Activated naive CD4-positive, alpha-beta T cell treated with Interleukin-2 at 50 U/mL for 16 hours (primary cell): Measurements from ENCODE around the gene PRKRIP1.
"Not testable (repeated sequence)": the region's sequence is repeated elsewhere in the genome, so short reads cannot be mapped to it uniquely, and the experiment has no call there.

Experiments used
- DNase-seq: peaks from one replicate; pipeline ENCODE4 v3.0.0-alpha.2; 2020

The PRKRIP1 gene

DNA sequence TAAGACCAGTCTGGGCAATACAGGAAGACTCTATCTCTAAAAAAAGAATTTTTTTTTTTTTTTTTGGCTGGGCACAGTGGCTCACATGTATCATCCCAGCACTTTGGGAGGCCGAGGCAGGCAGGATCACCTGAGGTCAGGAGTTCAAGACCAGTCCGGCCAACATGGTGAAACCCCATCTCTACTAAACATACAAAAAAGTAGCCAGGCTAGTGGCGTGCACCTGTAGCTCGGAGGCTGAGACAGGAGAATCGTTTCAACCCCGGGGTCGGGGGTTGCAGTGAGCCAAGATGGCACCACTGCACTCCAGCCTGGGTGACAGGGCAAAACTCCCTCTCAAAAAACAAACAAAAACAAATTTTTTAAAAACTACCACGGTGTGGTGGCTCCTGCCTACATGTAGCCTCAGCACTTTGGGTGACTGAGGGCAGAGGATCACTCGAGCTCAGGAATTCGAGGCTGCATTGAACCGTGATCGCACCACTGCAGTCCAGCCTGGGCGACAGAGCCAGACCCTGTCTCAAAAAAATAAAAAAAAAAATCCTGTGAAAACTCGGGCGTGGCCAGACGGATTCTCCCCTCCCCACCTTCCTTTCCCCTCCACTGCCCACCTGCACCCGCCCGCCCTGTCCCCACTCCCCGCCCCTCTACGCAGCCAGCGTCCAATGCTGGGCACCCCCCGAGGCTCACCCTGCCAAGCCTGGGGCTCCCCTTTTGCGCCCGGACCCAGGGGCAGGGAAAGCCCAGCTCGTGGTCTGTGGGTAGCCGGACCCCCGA is 36.5 kb downstream of the PRKRIP1 start:
- no peak for DNase-seq

DNA sequence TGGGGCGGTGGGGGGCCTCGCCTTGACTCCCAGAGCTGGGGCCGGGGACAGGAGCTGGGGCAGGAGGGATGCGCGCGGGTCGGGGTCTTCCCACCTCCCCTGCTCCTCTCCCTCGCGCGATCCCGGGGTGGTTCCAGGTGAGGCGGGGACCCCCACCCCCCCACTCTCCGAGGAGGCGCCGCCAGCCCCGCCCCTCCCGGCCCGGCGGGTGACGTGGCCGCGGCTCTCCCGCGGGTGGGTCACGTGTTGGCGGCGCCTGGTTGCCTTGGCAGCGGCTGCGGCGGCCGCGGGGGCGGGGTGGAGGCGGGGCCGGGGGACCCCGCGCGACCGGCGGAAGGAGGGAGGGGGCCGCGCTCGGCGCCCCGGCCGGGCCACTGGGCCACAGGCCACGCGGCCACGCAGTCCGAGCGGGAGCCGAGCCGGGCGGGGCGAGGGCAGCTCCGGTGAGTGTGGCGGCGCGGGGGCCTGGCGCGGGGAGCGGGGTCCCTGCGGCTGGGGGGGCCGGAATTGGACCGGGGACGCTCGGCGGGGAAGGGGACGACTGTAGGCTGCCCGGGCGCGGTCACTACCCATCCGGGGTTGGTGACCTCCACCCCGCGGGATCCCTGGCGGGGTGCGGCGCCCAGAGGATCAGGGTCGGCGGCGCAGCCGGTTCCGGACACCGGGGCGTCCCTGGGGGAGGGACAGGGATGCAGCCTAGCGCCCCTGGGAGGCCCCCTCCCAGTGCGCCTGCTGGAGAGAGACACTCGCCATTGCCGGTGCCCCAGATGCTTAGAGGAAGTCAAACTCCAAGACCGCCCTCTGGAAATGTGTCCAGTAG is 37.3 kb downstream of the PRKRIP1 start, which contains the start of gene ORAI2:
Gene ORAI2 (plus strand): TSS at position 357 of the 820 bp plus-strand sequence. CDS start 5,382 bp downstream, outside the sequence.
- peak; percentile 89 for DNase-seq

- DNase-seq, result peak; percentile 19
These were observed 37.9 kb downstream of the PRKRIP1 start for GRCh38 chr7:102434039-102434486.

GRCh38 chr7:102436118-102436517 is 40.0 kb downstream of the PRKRIP1 start:
- DNase-seq, result no peak

DNA sequence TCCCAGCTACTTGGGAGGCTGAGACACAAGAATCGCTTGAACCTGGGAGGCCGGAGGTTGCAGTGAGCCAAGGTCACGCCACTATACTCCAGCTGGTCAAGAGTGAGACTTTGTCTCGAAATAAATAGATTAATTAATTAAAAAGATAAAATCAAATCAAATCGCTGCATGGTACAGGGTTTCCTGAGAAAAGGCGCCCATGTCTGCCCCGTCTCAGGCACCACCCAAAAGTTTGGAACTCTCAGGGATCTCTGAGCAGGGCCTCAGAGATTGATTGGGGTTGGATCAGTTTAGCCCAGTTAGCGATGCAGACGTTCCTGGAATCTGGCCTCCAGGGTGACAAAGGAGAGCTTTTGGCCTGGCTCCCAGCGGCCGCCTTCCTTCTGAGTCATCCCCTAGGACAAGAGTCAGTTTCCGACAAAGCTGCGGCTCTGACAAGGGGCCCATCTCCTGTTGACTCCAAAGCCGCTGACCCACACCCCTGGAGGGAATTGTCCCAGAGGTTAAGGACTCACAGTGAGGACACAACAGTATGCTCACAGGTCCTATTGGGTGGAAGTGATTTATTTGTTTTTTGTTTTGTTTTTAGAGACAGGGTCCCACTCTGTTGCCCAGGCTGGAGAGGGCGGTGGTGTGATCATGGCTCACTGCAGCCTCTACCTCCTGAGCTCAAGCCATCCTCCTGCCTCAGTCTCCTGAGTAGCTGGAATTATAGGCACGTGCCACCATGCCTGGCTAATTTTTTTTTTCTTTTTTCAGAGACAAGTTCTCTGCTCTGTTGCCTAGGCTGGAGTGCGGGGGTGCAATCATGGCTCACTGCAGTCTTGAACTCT is 44.0 kb downstream of the PRKRIP1 start:
- DNase-seq, result no peak

DNA sequence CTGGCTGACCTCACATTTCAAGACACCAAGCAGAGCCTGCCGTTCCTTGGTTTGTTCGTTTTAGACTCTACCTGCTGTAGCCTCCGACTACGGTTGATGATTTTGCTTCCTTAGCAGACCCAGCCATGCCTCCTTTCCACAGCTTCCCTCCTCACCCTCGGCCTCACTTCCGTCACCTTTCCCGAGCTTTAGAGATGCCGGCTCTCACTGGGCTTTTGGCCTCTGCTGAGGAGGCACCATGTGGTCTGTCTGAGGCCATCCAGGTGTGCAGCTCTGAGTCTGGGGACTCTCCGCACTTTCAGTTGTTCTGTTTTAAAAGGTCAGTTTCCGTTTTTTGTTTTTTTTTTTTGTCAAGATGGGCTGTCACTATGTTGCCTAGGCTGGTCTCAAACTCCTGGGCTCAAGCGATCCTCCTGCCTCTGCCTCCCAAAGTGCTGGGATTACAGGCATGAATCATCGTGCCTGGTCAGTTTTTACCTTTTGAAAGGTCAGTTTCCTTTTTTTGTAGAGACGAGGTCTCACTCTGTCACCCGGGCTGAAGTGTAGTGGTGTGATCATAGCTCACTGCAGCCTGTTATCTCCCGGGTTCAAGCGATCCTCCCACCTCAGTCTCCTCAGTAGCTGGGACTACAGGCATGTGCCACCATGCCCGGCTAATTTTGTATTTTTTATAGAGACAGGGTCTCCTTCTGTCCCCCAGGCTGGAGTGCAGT is 49.0 kb downstream of the PRKRIP1 start:
- DNase-seq, result no peak

- no peak for DNase-seq
These were observed 49.5 kb downstream of the PRKRIP1 start for GRCh38 chr7:102445674-102446071.

GRCh38 chr7:102446387-102447156 is 50.4 kb downstream of the PRKRIP1 start:
- DNase-seq, result no peak

GRCh38 chr7:102447311-102447710 is 51.1 kb downstream of the PRKRIP1 start:
- DNase-seq, result no peak

DNA sequence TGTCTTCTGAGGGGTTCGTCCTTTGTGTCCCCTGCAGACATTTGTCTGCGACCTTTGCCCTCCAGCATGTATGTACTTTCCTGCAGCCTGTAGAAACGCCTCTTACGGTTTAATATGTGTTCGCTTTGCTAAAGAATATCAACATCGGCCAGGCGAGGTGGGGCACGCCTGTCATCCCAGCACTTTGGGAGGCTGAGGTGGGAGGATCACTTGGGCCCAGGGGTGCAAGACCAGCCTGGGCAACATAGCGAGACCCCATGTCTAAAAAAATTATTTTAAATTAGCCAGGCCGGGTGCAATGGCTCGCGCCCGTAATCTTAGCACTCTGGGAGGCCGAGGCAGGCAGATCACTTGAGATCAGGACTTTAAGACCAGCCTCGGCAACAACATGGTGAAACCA is 53.0 kb downstream of the PRKRIP1 start:
- no peak for DNase-seq

- peak; percentile 65 for DNase-seq
These were observed 54.1 kb downstream of the PRKRIP1 start for GRCh38 chr7:102450242-102450641.

DNA sequence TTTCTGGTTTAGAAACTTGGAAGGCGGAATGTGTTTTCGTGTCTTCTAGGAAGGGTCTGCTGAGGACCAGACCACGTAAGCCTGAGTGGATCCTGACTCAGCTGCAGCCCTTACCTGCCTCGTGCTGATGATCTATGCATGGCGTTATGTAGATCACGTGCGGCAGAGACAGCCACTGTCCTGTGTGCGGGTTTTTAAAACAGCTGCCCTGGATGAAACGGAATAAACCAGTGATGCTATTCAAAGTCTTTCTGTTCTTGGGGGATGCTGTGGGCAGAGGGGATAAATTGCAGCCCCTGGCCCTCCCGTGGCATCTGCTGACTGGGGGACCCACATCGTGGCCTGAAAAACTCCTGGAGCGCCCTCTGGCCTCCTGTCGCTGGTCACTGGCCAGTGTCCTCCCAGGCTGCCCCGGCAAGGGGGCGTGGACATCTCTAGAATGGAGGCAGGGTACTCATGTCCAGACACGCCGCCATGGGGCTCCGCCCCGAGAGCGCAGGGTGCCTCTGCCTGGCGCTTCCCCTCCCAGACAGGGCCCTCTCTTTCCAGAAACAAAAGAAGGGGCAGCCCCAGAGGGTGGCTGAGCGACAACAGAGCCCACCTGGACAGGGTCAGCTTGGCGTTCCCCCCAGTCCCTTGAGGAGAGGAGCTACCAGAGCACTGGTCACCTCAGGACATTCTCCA is 55.4 kb downstream of the PRKRIP1 start:
- DNase-seq, result no peak

- DNase-seq, result no peak
These were observed 56.3 kb downstream of the PRKRIP1 start for GRCh38 chr7:102452451-102452850.

DNA sequence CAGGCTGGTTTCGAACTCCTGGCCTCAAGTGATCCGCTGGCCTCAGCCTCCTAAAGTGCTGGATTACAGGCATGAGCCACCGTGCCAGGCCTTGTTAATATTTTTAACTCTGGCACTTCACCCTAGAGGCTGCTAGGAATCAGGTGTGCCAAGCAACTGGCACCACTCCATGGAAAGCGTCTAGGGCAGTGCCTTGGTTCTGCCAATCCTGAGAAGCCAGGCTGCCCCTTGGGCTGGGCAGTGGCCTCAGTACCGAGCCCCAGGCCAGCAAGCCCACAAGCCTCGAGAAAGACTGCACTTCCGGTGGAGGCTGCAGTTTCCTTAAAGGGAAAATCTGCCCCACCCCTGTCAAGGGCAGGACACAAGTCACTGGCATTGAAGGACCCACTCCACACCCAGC is 57.2 kb downstream of the PRKRIP1 start:
- no peak for DNase-seq

GRCh38 chr7:102454468-102454867 is 58.3 kb downstream of the PRKRIP1 start:
- no peak for DNase-seq

- not testable (repeated sequence) for DNase-seq
These were observed 58.8 kb downstream of the PRKRIP1 start for GRCh38 chr7:102454932-102455331.

GRCh38 chr7:102455596-102455995 is 59.4 kb downstream of the PRKRIP1 start:
- DNase-seq, result no peak

- DNase-seq, result no peak
These were observed 60.2 kb downstream of the PRKRIP1 start for GRCh38 chr7:102456327-102456726.

DNA sequence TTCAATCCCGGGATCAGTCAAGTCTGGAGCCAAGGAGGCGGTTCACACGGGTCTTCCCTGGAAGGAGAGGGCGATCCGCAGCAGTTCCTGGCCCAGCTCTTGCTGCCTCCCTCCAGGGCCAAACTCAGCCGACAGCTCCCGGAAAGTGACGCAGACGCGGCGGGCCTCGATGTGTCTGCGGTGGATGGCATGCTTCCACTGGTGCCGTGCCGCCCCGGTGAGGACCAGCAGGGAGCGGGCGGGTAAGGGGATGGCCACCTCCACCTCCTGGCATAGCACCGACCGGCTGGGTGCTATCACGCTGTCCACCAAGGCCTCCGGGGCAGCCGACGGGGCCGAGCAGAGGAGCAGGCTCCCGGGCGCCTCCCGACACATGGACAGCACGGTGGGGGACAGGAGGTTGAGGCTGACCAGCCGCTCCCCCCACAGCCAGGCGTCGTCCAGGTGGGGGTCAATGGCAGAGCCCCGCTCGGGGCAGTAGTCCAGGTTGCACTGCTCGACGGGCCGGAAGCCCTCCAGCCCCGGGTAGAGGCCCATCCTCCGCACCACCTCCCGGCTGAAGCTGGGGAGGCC is 61.3 kb downstream of the PRKRIP1 start:
- no peak for DNase-seq

DNA sequence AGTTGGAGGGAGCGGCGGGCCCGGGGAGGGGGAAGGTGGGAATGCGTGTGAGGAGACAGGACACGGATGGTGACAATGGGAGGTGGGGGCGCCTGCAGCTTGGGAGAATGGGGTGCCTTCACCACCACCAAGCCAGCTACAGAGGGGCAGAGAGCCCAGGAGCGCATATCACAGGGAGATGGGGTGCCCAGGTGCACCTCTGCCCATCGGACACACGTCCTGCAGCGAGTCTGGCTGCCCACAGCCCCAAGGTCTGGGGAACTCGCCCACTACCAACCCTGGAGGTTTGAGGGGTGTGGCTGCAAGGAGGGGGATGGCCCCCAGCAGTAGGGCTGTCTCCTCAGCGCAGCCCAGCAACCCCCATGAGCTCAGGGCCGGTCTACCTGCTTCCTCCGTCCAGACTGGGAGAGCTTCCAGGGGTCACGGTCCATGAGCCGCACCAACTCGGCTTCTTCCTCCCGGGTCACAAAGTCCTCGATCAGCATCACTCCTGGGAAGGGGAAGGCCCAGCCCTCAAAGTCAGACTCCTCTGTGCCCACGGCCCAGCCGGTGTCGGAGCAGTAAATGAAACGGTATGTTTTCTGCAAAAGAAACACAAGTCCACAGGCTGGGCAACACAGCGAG is 63.2 kb downstream of the PRKRIP1 start:
- DNase-seq, result no peak
